ENCODE results near the gene SLC43A3.

The SLC43A3 gene

DNA sequence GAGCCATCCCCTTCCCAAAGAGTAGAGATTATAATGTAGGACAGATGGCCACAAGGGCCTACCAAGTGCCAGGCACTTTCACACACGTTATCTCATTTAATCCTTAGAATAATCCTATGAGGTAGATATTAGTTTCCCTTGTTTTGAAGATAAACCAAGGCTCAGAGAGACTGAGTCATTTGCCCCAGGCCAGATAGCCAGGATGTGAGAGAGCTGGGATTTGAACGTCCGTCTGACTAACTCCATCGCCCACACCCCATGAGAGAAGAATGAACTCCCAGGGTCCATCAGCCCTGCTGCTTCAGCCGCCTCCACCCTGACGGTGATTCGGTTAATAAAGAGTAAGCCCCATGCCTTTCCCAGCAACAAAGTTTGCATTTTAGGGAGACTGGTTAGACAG lies 56.7 kb downstream of the SLC43A3 start:
- H3K27me3 ChIP-seq (ENCODE audit: insufficient read depth, poor library complexity, severe bottlenecking), result no peaks in the 10 kb centered on the region
- TF ChIP-seq, protein P1, sequence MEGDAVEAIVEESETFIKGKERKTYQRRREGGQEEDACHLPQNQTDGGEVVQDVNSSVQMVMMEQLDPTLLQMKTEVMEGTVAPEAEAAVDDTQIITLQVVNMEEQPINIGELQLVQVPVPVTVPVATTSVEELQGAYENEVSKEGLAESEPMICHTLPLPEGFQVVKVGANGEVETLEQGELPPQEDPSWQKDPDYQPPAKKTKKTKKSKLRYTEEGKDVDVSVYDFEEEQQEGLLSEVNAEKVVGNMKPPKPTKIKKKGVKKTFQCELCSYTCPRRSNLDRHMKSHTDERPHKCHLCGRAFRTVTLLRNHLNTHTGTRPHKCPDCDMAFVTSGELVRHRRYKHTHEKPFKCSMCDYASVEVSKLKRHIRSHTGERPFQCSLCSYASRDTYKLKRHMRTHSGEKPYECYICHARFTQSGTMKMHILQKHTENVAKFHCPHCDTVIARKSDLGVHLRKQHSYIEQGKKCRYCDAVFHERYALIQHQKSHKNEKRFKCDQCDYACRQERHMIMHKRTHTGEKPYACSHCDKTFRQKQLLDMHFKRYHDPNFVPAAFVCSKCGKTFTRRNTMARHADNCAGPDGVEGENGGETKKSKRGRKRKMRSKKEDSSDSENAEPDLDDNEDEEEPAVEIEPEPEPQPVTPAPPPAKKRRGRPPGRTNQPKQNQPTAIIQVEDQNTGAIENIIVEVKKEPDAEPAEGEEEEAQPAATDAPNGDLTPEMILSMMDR (IDR thresholded peaks at IDR 0.05; ENCODE audit: insufficient read depth, low read length), result no peak
- TF ChIP-seq GABPA (IDR thresholded peaks at IDR 0.05; ENCODE audit: low read depth) (no peak), REST (IDR thresholded peaks at IDR 0.05; ENCODE audit: insufficient replicate concordance, low read depth) (no peak), SPI1 (IDR thresholded peaks at IDR 0.05; ENCODE audit: borderline replicate concordance, low read depth) (no peak), POLR2AphosphoS5 (IDR thresholded peaks at IDR 0.05; ENCODE audit: low read depth) (no peak)
- H3K27ac ChIP-seq (replicated peaks), result no peak overlapping the region
- H3K4me3 ChIP-seq (replicated peaks; ENCODE audit: insufficient read depth, low read length), result no peak overlapping the region
- no peak for DNase-seq (ENCODE audit: low read depth in 1 of 2, low spot score in 1 of 2)

DNA sequence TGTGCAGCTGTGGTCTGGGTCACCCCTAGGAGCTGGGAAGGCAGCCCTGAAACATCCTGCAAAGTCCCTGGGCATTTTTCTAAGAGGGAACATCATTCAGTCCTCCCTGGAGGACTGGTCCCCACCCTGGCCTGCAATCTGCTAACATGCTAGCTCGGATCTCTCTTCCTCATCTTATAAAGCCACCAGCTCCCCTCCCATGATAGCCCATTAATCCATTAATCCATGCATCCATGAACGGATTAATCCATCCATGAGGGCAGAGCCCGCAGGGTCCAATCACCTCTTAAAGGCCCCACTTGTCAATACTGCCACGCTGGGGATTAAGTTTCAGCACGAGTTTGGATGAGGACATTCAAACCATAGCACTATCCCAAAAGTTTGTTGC lies 58.1 kb downstream of the SLC43A3 start:
- H3K27me3 ChIP-seq (ENCODE audit: insufficient read depth, poor library complexity, severe bottlenecking), result no peaks in the 10 kb centered on the region
- DNase-seq (ENCODE audit: low read depth in 1 of 2, low spot score in 1 of 2), result no peak
- peak overlapping the region; percentile 36 for H3K27ac ChIP-seq (replicated peaks)
- TF ChIP-seq POLR2AphosphoS5 (IDR thresholded peaks at IDR 0.05; ENCODE audit: low read depth) (no peak), GABPA (IDR thresholded peaks at IDR 0.05; ENCODE audit: low read depth) (no peak), SPI1 (IDR thresholded peaks at IDR 0.05; ENCODE audit: borderline replicate concordance, low read depth) (no peak)
- TF ChIP-seq, protein P1 (IDR thresholded peaks at IDR 0.05; ENCODE audit: insufficient read depth, low read length), result no peak
- H3K4me3 ChIP-seq (replicated peaks; ENCODE audit: insufficient read depth, low read length), result no peak overlapping the region

DNA sequence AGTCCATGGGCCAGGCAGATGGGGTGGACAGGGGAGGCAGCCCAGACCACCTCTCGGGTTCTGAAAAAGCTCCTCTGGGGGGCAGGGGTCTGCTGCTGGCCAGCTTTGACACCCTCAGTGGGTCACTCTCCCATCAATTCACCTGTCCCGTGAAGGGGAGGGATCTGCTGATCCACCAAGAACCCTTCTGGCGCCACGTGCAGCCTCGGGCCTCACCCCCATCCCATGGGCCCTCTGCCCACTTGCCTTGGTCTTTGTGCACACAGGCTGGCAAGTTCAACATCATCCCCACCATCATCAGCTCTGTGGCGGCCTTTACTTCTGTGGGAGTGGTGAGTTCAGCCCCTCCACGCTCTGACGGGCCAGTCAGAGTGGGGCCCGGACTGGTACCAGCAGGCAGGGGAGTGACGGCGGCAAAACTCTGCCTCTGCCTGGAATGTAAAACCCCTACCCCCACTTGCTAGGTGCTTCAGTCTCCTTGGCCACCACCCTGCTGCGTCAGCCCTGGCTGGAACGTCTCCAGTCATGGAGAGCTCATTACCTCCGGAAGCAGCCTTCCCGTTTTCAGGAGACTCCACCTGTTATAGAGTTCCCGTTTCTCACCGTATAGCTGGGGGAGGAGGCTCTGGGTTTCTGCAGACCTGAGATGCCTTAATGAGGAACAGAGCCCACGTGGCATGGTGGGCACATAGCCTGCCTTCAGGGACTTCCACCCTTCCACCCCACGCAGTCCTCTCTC lies 58.6 kb downstream of the SLC43A3 start:
- TF ChIP-seq REST (IDR thresholded peaks at IDR 0.05; ENCODE audit: insufficient replicate concordance, low read depth), result no peak
- TF ChIP-seq, protein P1 (IDR thresholded peaks at IDR 0.05; ENCODE audit: insufficient read depth, low read length), result no peak
- TF ChIP-seq GABPA (IDR thresholded peaks at IDR 0.05; ENCODE audit: low read depth), result 0 out of 2 replicates have a peak, but pooled peaks have one; percentile 9
- peak; percentile 90 for TF ChIP-seq SPI1 (IDR thresholded peaks at IDR 0.05; ENCODE audit: borderline replicate concordance, low read depth)
- peak; percentile 79 for TF ChIP-seq POLR2AphosphoS5 (IDR thresholded peaks at IDR 0.05; ENCODE audit: low read depth)
- Histone ChIP-seq H3K27ac (replicated peaks) (peak overlapping the region; percentile 36), H3K4me3 (replicated peaks; ENCODE audit: insufficient read depth, low read length) (no peak overlapping the region), H3K27me3 (ENCODE audit: insufficient read depth, poor library complexity, severe bottlenecking) (no peaks in the 10 kb centered on the region)
- peak in 1 of 2 experiments; percentile 67 for DNase-seq (ENCODE audit: low read depth in 1 of 2, low spot score in 1 of 2)
